Measurements from ENCODE around the gene C3. TPM values are rescaled to one million over a fixed set of nuclear protein-coding genes. Genes with fewer than 3 reads are reported as not detected.

Gene C3
- total RNA-seq, 1 experiment from 2014 or later: 5.0 TPM

GRCh38 chr19:6687114-6687513 is 33.3 kb downstream of the C3 start:
- POLR2A ChIA-PET: no interaction called here
- no peak for ATAC-seq

DNA sequence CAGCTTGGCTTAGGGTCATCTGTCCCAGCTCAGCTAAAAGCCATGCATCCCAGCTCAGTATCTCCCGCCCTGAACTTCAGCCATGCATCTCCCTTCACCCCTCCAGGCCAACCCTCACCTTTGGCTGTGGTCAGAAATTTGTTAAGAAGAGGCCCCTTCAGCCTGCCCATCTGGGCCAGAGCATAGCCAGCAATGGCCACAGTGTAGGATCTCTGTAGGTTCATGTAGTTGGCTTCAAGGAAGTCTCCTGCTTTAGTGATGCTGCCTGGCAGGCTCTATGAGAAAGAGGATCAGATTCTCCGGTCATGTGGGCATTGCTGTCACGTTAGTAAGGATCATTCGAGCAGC is 33.8 kb downstream of the C3 start:
- no peak overlapping the region for H3K27ac ChIP-seq (ENCODE audit: low read length)
- no peaks in the 10 kb centered on the region for H3K4me1 ChIP-seq (ENCODE audit: control insufficient read depth, insufficient read depth, low read length)
- ChIA-PET CTCF (no interaction called here), POLR2A (no interaction called here)
- H3K9me3 ChIP-seq (ENCODE audit: control insufficient read depth, insufficient read depth, low read depth, low read length): no peaks in the 10 kb centered on the region
- H3K4me3 ChIP-seq (ENCODE audit: low read depth in 2 of 2, low read length in 2 of 2): no peak overlapping the region
- TF ChIP-seq REST (IDR thresholded peaks at IDR 0.05; ENCODE audit: insufficient read depth in 1 of 2, low read depth in 2 of 2, low read length in 1 of 2) (no peak), SIN3A (IDR thresholded peaks at IDR 0.05; ENCODE audit: borderline replicate concordance, insufficient read depth, low read depth, low read length) (no peak), TCF7L2 (IDR thresholded peaks at IDR 0.05; ENCODE audit: low read depth, low read length) (no peak), POLR2AphosphoS5 (IDR thresholded peaks at IDR 0.05; ENCODE audit: low read depth, low read length) (no peak)
- TF ChIP-seq, protein P1, sequence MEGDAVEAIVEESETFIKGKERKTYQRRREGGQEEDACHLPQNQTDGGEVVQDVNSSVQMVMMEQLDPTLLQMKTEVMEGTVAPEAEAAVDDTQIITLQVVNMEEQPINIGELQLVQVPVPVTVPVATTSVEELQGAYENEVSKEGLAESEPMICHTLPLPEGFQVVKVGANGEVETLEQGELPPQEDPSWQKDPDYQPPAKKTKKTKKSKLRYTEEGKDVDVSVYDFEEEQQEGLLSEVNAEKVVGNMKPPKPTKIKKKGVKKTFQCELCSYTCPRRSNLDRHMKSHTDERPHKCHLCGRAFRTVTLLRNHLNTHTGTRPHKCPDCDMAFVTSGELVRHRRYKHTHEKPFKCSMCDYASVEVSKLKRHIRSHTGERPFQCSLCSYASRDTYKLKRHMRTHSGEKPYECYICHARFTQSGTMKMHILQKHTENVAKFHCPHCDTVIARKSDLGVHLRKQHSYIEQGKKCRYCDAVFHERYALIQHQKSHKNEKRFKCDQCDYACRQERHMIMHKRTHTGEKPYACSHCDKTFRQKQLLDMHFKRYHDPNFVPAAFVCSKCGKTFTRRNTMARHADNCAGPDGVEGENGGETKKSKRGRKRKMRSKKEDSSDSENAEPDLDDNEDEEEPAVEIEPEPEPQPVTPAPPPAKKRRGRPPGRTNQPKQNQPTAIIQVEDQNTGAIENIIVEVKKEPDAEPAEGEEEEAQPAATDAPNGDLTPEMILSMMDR (IDR thresholded peaks at IDR 0.05): no peak
- no peaks in the 10 kb centered on the region for H3K36me3 ChIP-seq (ENCODE audit: control insufficient read depth, insufficient read depth, low read length)
- ATAC-seq (no peak), DNase-seq (ENCODE audit: low read depth, low spot score) (no peak)
- in situ Hi-C loops (cut with HindIII; ENCODE audit: low pct_unique_long_range_greater_than_20kb, low sequenced_read_pairs) (no loop called here), intact Hi-C loops (cut with micrococcal nuclease; ENCODE audit: unreplicated experiment) (no loop called here)
- BruUV-seq (replicated peaks): no TSS peak
- no peaks in the 10 kb centered on the region for H3K27me3 ChIP-seq (ENCODE audit: control insufficient read depth, insufficient read depth, low read length)

More at GRCh38 chr19:6687114-6687513, 33.3 kb downstream of the C3 start:
- Histone ChIP-seq H3K27me3 (ENCODE audit: control insufficient read depth, insufficient read depth, low read length) (no peaks in the 10 kb centered on the region), H3K9me3 (ENCODE audit: control insufficient read depth, insufficient read depth, low read depth, low read length) (no peaks in the 10 kb centered on the region), H3K4me3 (ENCODE audit: low read depth in 2 of 2, low read length in 2 of 2) (no peak overlapping the region), H3K27ac (ENCODE audit: low read length) (no peak overlapping the region), H3K4me1 (ENCODE audit: control insufficient read depth, insufficient read depth, low read length) (no peaks in the 10 kb centered on the region), H3K36me3 (ENCODE audit: control insufficient read depth, insufficient read depth, low read length) (no peaks in the 10 kb centered on the region)
- no peak for DNase-seq (ENCODE audit: low read depth, low spot score)
- TF ChIP-seq REST (IDR thresholded peaks at IDR 0.05; ENCODE audit: insufficient read depth in 1 of 2, low read depth in 2 of 2, low read length in 1 of 2): no peak
- TF ChIP-seq TCF7L2 (IDR thresholded peaks at IDR 0.05; ENCODE audit: low read depth, low read length): no peak
- TF ChIP-seq POLR2AphosphoS5 (IDR thresholded peaks at IDR 0.05; ENCODE audit: low read depth, low read length): no peak
- TF ChIP-seq SIN3A (IDR thresholded peaks at IDR 0.05; ENCODE audit: borderline replicate concordance, insufficient read depth, low read depth, low read length): no peak
- TF ChIP-seq, protein P1 (IDR thresholded peaks at IDR 0.05): no peak
- no TSS peak for BruUV-seq (replicated peaks)
- in situ Hi-C loops (cut with HindIII; ENCODE audit: low pct_unique_long_range_greater_than_20kb, low sequenced_read_pairs): no loop called here
- CTCF ChIA-PET: no interaction called here
- intact Hi-C loops (cut with micrococcal nuclease; ENCODE audit: unreplicated experiment): no loop called here

All from Panc1 (cell line).